HCT116 (cell line): ENCODE data around the gene CDH4.

Experiments used
- CEBPB ChIP-seq: IDR thresholded peaks from 2 replicates; pipeline ENCODE4 v1.6.1; 2012; ENCODE audit warnings: low read depth
- CTCF ChIP-seq, 3 experiments: fragments of 200-600 bp in 1 of 3; sonication (generic) in 1 of 3; IDR thresholded peaks in 2 of 3; conservative IDR thresholded peaks in 1 of 3; 2 replicates each; pipeline ENCODE4 v1.5.1; 2012 to 2017; ENCODE audit warnings: low read depth in 2 of 3, low read length in 2 of 3, antibody characterized with exemption in 1 of 3, borderline replicate concordance in 1 of 3, control low read depth in 1 of 3, mild to moderate bottlenecking in 1 of 3, mixed read lengths in 1 of 3, mixed run types in 1 of 3, moderate library complexity in 1 of 3; ENCODE audit not compliant: insufficient read depth in 1 of 3
- EGR1 ChIP-seq: IDR thresholded peaks from 2 replicates; pipeline ENCODE4 v1.6.1; 2012; ENCODE audit warnings: low read depth
- EZH2 ChIP-seq: fragments of 200-600 bp; sonication (generic); IDR thresholded peaks from 2 replicates; pipeline ENCODE4 v1.6.1; 2017; ENCODE audit warnings: antibody characterized with exemption, mixed run types
- EZH2phosphoT487 ChIP-seq: fragments of 200-600 bp; IDR thresholded peaks from 2 replicates; pipeline ENCODE4 v1.6.1; 2018; ENCODE audit warnings: antibody characterized with exemption, borderline replicate concordance
- FOSL1 ChIP-seq: IDR thresholded peaks from 2 replicates; pipeline ENCODE4 v1.6.1; 2012; ENCODE audit warnings: low read depth
- MAX ChIP-seq: IDR thresholded peaks from 2 replicates; pipeline ENCODE4 v1.6.1; 2012
- POLR2A ChIP-seq: IDR thresholded peaks from 2 replicates; pipeline ENCODE4 v1.7.0; 2011; ENCODE audit warnings: borderline replicate concordance; ENCODE audit not compliant: insufficient read depth, insufficient read length; ENCODE audit errors: extremely low read depth
- POLR2AphosphoS5 ChIP-seq: IDR thresholded peaks from 2 replicates; pipeline ENCODE4 v1.6.1; 2011; ENCODE audit warnings: mild to moderate bottlenecking, low read depth, low read length, moderate library complexity
- REST ChIP-seq: IDR thresholded peaks from 2 replicates; pipeline ENCODE4 v1.6.1; 2012; ENCODE audit warnings: low read depth
- SIN3A ChIP-seq: IDR thresholded peaks from 2 replicates; pipeline ENCODE4 v1.6.1; 2012; ENCODE audit warnings: low read depth
- SP1 ChIP-seq: IDR thresholded peaks from 2 replicates; pipeline ENCODE4 v1.6.1; 2012; ENCODE audit warnings: low read depth
- YY1 ChIP-seq: IDR thresholded peaks from 2 replicates; pipeline ENCODE4 v1.6.1; 2011; ENCODE audit warnings: low read length, low read depth, moderate library complexity, mild to moderate bottlenecking; ENCODE audit not compliant: insufficient replicate concordance; ENCODE audit errors: extremely low read depth
- ZFX ChIP-seq: fragments of 450-650 bp; IDR thresholded peaks from 2 replicates; pipeline ENCODE4 v1.6.1; 2017

GRCh38 chr20:61601853-61602252 lies 349.8 kb downstream of the CDH4 start:
- TF ChIP-seq CTCF (IDR thresholded peaks at IDR 0.05 in 2 of 3, conservative IDR thresholded peaks at IDR 0.05 in 1 of 3; ENCODE audit: borderline replicate concordance in 1 of 3, insufficient read depth in 1 of 3, low read depth in 2 of 3, low read length in 2 of 3) (no peak), ZFX (no peak), SIN3A (no peak), REST (no peak), POLR2A (no peak), SP1 (no peak), EZH2 (no peak), FOSL1 (no peak), POLR2AphosphoS5 (no peak), EGR1 (no peak), EZH2phosphoT487 (no peak), YY1 (no peak), CEBPB (no peak), MAX (no peak)
